Mesendoderm (in vitro differentiated cells): Measurements from ENCODE around the gene PPP1R26.
"Not testable (repeated sequence)": the region's sequence is repeated elsewhere in the genome, so short reads cannot be mapped to it uniquely, and the experiment has no call there.

Experiments used
- DNase-seq: peaks from one replicate; pipeline ENCODE4 v3.0.0; 2013
- H2AK5ac ChIP-seq: 2 replicates; pipeline ENCODE4 v1.6.1; 2013; ENCODE audit warnings: low read length, inconsistent platforms
- H2BK120ac ChIP-seq: 2 replicates; pipeline ENCODE4 v1.6.1; 2013; ENCODE audit warnings: low read depth, mild to moderate bottlenecking, low read length, moderate library complexity, mixed read lengths
- H2BK15ac ChIP-seq: replicated peaks from 2 replicates; pipeline ENCODE4 v1.6.1; 2013; ENCODE audit warnings: low read depth, mild to moderate bottlenecking, moderate library complexity
- H2BK5ac ChIP-seq: 2 replicates; pipeline ENCODE4 v1.6.1; 2013; ENCODE audit warnings: low read length, inconsistent platforms
- H3K18ac ChIP-seq: 2 replicates; pipeline ENCODE4 v1.6.1; 2013; ENCODE audit warnings: mild to moderate bottlenecking, low read length, mixed read lengths
- H3K23ac ChIP-seq: one replicate; pipeline ENCODE4 v1.6.1; 2013; ENCODE audit warnings: low read length
- H3K27ac ChIP-seq: 2 replicates; pipeline ENCODE4 v1.5.1; 2013; ENCODE audit warnings: low read depth, mild to moderate bottlenecking, inconsistent platforms, low read length, moderate library complexity
- H3K27me3 ChIP-seq: 2 replicates; pipeline ENCODE4 v1.6.1; 2013; ENCODE audit warnings: low read length, control low read depth, mild to moderate bottlenecking, inconsistent platforms; ENCODE audit not compliant: insufficient read depth, poor library complexity
- H3K36me3 ChIP-seq: 2 replicates; pipeline ENCODE4 v1.6.1; 2013; ENCODE audit warnings: low read length, inconsistent platforms; ENCODE audit not compliant: control insufficient read depth, insufficient read depth
- H3K4ac ChIP-seq: one replicate; pipeline ENCODE4 v1.6.1; 2013; ENCODE audit warnings: low read depth, mild to moderate bottlenecking, low read length, moderate library complexity
- H3K4me1 ChIP-seq: 2 replicates; pipeline ENCODE4 v1.6.1; 2013; ENCODE audit warnings: low read depth, low read length, inconsistent platforms; ENCODE audit not compliant: control insufficient read depth
- H3K4me2 ChIP-seq: 2 replicates; pipeline ENCODE4 v1.6.1; 2013; ENCODE audit warnings: low read length
- H3K4me3 ChIP-seq: 2 replicates; pipeline ENCODE4 v1.5.1; 2013; ENCODE audit warnings: mild to moderate bottlenecking, low read length
- H3K56ac ChIP-seq: one replicate; pipeline ENCODE4 v1.6.1; 2013; ENCODE audit warnings: low read length
- H3K79me1 ChIP-seq: 2 replicates; pipeline ENCODE4 v1.6.1; 2013; ENCODE audit warnings: low read length, inconsistent platforms
- H3K79me2 ChIP-seq: 2 replicates; pipeline ENCODE4 v1.6.1; 2013; ENCODE audit warnings: mild to moderate bottlenecking, low read length; ENCODE audit not compliant: control insufficient read depth, insufficient read depth
- H3K9ac ChIP-seq: 2 replicates; pipeline ENCODE4 v1.6.1; 2013; ENCODE audit warnings: low read length, inconsistent platforms
- H4K5ac ChIP-seq: one replicate; pipeline ENCODE4 v1.6.1; 2013; ENCODE audit warnings: low read length
- H4K8ac ChIP-seq: one replicate; pipeline ENCODE4 v1.6.1; 2013; ENCODE audit warnings: low read depth, mild to moderate bottlenecking, control low read depth, low read length, moderate library complexity
- WGBS: extraction: QIAGEN DNeasy Blood & Tissue Kit; methylation state at CpG from one replicate; pipeline ENCODE4 v1.1.7; 2013; ENCODE audit warnings: low lambda C conversion rate, missing lambda C conversion rate; ENCODE audit not compliant: insufficient coverage; ENCODE audit errors: extremely low coverage; 5-methylcytosine and 5-hydroxymethylcytosine counted together

Gene PPP1R26

GRCh38 chr9:135513351-135513846 is 33.8 kb downstream of the PPP1R26 start:
- no CpG with 5 or more reads among the region's 19 CpGs for WGBS
- H3K9ac ChIP-seq, result no peak overlapping the region
- H3K4ac ChIP-seq, result no peak overlapping the region
- H2BK120ac ChIP-seq, result no peak overlapping the region
- H3K27ac ChIP-seq, result no peak overlapping the region
- peak overlapping the region; percentile 38 for H2AK5ac ChIP-seq
- no peaks in the 10 kb centered on the region for H3K27me3 ChIP-seq
- H2BK15ac ChIP-seq, result no peak overlapping the region
- no peaks in the 10 kb centered on the region for H3K79me1 ChIP-seq
- no peak for DNase-seq
- H3K4me3 ChIP-seq, result no peak overlapping the region
- no peak overlapping the region for H4K5ac ChIP-seq
- no peak overlapping the region for H2BK5ac ChIP-seq
- no peaks in the 10 kb centered on the region for H3K4me1 ChIP-seq
- H3K4me2 ChIP-seq, result no peak overlapping the region
- H3K56ac ChIP-seq, result peak overlapping the region; percentile 5
- no peaks in the 10 kb centered on the region for H3K79me2 ChIP-seq
- no peak overlapping the region for H4K8ac ChIP-seq
- no peak overlapping the region for H3K23ac ChIP-seq
- no peak overlapping the region for H3K18ac ChIP-seq
- H3K36me3 ChIP-seq, result no peaks in the 10 kb centered on the region

- not testable (repeated sequence) for H3K27ac ChIP-seq, H3K4me1 ChIP-seq, H3K27me3 ChIP-seq, H3K36me3 ChIP-seq, H2BK15ac ChIP-seq, H3K4me2 ChIP-seq, H4K5ac ChIP-seq, H3K4me3 ChIP-seq, H3K18ac ChIP-seq, H3K79me1 ChIP-seq, H3K56ac ChIP-seq, H3K79me2 ChIP-seq, H2BK5ac ChIP-seq, H2AK5ac ChIP-seq, H4K8ac ChIP-seq, H3K23ac ChIP-seq, DNase-seq, H3K9ac ChIP-seq, H3K4ac ChIP-seq, H2BK120ac ChIP-seq
- no CpG with 5 or more reads among the region's 9 CpGs for WGBS
These were observed 34.3 kb downstream of the PPP1R26 start for GRCh38 chr9:135513906-135514305.

- Histone ChIP-seq H3K23ac (no peak overlapping the region), H3K4ac (no peak overlapping the region), H2BK120ac (no peak overlapping the region), H3K36me3 (no peaks in the 10 kb centered on the region), H4K8ac (no peak overlapping the region), H3K27ac (no peak overlapping the region), H3K4me2 (no peak overlapping the region), H3K27me3 (no peaks in the 10 kb centered on the region), H3K79me2 (no peaks in the 10 kb centered on the region), H3K79me1 (no peaks in the 10 kb centered on the region), H2AK5ac (no peak overlapping the region), H4K5ac (no peak overlapping the region), H3K56ac (no peak overlapping the region), H2BK5ac (no peak overlapping the region), H3K4me1 (no peaks in the 10 kb centered on the region), H3K18ac (no peak overlapping the region), H2BK15ac (no peak overlapping the region), H3K4me3 (no peak overlapping the region), H3K9ac (no peak overlapping the region)
- DNase-seq, result no peak
- WGBS, result no CpG with 5 or more reads among the region's 17 CpGs
These were observed 34.9 kb downstream of the PPP1R26 start for GRCh38 chr9:135514342-135515082.

- no peak overlapping the region for H2BK120ac ChIP-seq
- no peak overlapping the region for H3K4me3 ChIP-seq
- no peak overlapping the region for H2AK5ac ChIP-seq
- no peak overlapping the region for H3K9ac ChIP-seq
- no peak overlapping the region for H4K8ac ChIP-seq
- WGBS, result no CpG with 5 or more reads among the region's 31 CpGs
- H3K79me1 ChIP-seq, result no peaks in the 10 kb centered on the region
- no peak overlapping the region for H3K23ac ChIP-seq
- no peaks in the 10 kb centered on the region for H3K79me2 ChIP-seq
- no peak for DNase-seq
- no peaks in the 10 kb centered on the region for H3K27me3 ChIP-seq
- H3K4me1 ChIP-seq, result no peaks in the 10 kb centered on the region
- H4K5ac ChIP-seq, result no peak overlapping the region
- no peak overlapping the region for H3K18ac ChIP-seq
- no peaks in the 10 kb centered on the region for H3K36me3 ChIP-seq
- H2BK5ac ChIP-seq, result no peak overlapping the region
- H2BK15ac ChIP-seq, result no peak overlapping the region
- H3K4me2 ChIP-seq, result no peak overlapping the region
- H3K56ac ChIP-seq, result no peak overlapping the region
- no peak overlapping the region for H3K27ac ChIP-seq
- no peak overlapping the region for H3K4ac ChIP-seq
These were observed 35.7 kb downstream of the PPP1R26 start for GRCh38 chr9:135515083-135515951.

GRCh38 chr9:135516132-135516860 is 36.7 kb downstream of the PPP1R26 start:
- H3K4me3 ChIP-seq, result no peak overlapping the region
- H3K18ac ChIP-seq, result no peak overlapping the region
- no peak overlapping the region for H2BK120ac ChIP-seq
- H3K79me2 ChIP-seq, result no peaks in the 10 kb centered on the region
- H3K27ac ChIP-seq, result no peak overlapping the region
- no peak overlapping the region for H4K5ac ChIP-seq
- no peak overlapping the region for H3K23ac ChIP-seq
- H3K36me3 ChIP-seq, result no peaks in the 10 kb centered on the region
- H3K27me3 ChIP-seq, result no peaks in the 10 kb centered on the region
- H2BK15ac ChIP-seq, result no peak overlapping the region
- no peak overlapping the region for H4K8ac ChIP-seq
- DNase-seq, result no peak
- H3K9ac ChIP-seq, result no peak overlapping the region
- no peak overlapping the region for H2BK5ac ChIP-seq
- H3K56ac ChIP-seq, result no peak overlapping the region
- H2AK5ac ChIP-seq, result no peak overlapping the region
- no peaks in the 10 kb centered on the region for H3K4me1 ChIP-seq
- no peak overlapping the region for H3K4me2 ChIP-seq
- no peak overlapping the region for H3K4ac ChIP-seq
- WGBS, result no CpG with 5 or more reads among the region's 25 CpGs
- no peaks in the 10 kb centered on the region for H3K79me1 ChIP-seq
